A673 (cell line): ENCODE measurements around the gene POP4.

Experiments
- EZH2 ChIP-seq: fragments of 200-600 bp; sonication (generic); IDR thresholded peaks from 2 replicates; pipeline ENCODE4 v1.6.1; 2017; ENCODE audit warnings: borderline replicate concordance, low read depth, mild to moderate bottlenecking, mixed read lengths, antibody characterized with exemption, low read length; ENCODE audit not compliant: poor library complexity, severe bottlenecking
- TF ChIP-seq, protein P1 (sequence below): fragments of 300-800, 200-600 bp; sonication (generic); conservative IDR thresholded peaks from 2 replicates; pipeline ENCODE4 v1.5.1; 2017; ENCODE audit warnings: low read depth, mild to moderate bottlenecking, antibody characterized with exemption, low read length, moderate library complexity, mixed read lengths

DNA sequence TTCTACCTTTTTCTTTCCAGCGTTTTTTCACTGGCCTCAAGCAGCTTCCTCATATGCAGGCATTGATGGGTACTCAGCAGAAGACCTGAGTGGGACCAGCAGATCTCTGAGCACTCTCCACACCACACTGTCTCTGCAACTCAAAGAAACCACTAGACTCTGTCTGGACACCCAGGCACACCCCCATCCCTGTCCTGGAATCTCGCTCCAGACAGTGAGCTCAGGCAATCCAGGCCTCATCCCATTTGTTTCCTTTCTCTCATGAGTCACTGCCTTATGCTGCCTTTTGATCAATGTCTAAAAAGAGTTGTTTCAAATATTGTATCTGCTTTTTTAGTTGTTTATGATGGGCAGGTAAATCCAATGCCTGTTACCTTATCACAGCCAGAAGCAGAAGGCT is 19.7 kb upstream of the POP4 start:
- TF ChIP-seq, protein P1, sequence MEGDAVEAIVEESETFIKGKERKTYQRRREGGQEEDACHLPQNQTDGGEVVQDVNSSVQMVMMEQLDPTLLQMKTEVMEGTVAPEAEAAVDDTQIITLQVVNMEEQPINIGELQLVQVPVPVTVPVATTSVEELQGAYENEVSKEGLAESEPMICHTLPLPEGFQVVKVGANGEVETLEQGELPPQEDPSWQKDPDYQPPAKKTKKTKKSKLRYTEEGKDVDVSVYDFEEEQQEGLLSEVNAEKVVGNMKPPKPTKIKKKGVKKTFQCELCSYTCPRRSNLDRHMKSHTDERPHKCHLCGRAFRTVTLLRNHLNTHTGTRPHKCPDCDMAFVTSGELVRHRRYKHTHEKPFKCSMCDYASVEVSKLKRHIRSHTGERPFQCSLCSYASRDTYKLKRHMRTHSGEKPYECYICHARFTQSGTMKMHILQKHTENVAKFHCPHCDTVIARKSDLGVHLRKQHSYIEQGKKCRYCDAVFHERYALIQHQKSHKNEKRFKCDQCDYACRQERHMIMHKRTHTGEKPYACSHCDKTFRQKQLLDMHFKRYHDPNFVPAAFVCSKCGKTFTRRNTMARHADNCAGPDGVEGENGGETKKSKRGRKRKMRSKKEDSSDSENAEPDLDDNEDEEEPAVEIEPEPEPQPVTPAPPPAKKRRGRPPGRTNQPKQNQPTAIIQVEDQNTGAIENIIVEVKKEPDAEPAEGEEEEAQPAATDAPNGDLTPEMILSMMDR: no peak
- TF ChIP-seq EZH2: no peak
